Measurements from ENCODE around the gene LCP2.

LCP2 gene

DNA sequence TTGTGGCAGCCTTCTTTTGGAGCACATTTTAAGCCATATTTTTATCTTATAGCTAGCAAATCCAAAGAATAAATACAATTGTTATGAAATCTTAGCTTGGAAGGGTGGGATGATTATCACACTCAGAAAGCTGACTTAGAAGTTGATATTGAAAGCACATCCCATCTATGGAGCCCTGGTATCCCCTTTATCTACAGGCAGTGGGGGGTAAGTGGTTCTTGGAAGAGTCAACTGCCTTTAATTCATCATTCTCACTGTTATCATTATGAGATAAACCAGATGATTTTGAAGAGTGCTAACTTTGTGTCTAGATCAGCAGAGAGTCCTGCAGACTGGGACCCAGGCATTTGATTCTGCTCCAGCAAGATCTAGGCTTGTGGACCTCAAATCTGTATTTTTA, 3.0 kb downstream of the LCP2 start:
- DNase-seq, result no peak

DNA sequence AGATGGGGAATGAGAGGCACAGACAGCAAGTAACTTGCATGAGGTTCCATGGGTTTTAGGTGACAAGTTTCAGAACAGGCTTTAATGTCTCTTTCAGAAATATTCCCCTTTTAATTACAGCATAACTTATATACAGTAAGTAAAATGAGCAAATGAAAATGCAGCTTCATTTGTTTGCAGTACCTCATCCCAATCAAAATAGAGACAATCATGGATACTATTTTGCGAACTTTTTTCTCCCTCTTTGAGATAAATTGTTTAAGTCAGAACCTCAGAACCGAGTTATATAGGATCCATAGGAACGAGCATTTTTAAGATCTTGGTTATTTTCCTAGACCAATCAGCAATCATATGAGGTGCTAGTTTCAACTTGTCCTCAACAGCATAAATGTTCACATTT, 3.5 kb downstream of the LCP2 start:
- no peak for DNase-seq

DNA sequence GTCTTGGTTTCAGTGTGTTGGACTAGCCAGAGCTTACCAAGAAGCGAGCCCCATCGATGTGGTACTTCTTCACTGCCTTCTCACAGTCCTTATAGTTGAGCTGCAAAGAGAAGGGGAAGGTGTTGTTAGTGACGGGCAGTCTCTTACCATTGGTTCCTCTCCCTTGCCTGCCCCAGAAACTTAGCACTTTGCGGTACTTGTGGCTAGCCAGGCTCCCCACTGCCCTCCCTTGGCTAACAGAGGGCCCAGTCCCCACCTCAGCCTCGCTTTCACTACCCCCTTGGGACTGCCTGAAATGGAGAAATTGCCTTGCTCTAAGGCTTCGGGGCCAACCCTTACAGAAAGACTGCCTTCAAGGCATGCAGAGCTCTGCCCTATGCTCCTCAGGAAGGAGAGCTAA, 4.3 kb downstream of the LCP2 start:
- no peak for DNase-seq

DNA sequence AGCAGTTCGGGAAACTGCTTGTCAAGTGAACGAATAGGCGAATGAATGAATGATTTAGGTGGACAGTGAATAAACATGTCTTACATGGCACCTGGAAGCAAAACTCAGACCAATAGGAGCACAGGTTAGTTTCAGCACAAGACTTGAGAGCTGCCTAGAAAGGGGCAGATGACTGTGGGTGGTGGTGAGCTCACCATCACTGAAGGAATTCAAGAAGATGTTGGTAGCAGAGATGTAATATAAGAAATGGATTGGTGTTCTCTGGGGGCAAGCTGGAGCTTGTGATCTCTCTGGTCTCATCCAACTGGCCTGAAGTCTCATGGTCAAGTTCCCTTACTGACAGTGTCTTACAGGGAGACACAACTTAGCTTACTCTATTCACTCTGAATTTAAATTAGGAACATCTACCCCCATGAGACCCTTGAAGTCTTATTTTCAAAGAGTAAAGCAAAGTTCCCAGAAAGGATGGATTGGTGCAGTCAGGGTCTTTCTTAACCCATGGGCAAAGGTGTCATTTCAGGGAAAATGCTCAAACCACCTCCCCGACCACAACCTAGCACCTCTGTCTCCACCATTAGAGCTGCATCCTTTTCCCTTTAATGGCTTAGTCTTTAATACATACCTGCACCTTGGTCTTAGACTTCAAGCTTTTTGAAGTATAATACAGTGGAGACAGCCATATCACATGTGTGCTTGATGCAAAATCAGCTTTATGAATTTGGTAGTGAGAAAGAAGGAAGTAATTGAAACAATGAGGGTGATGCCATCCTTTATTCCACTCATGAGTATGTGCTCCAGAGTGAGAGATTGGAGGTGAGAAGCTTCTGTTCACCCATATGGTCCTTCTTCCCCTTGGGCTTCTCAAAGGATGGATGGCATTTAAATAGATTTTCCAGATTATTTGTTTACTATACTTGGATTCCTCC, 5.1 kb downstream of the LCP2 start:
- DNase-seq, result no peak

DNA sequence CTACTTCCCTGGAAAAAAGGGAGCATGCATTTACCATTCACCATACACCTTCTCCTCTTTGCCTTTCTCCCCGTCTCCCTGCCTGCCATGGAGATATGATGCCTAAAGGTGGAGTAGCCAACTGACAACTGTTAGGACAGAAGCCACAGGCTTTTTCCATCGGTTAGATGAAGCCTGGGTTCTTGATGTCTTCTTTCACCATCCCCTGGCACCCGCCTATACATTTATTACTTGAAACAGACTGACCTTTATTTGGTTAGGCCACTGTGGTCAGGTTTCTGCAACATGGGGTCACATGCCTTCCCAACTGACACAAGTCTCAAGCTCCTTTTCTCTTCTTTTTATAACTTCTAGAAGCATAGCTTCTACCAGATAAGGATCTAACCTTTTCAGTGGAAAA, 7.1 kb downstream of the LCP2 start:
- DNase-seq, result no peak

DNA sequence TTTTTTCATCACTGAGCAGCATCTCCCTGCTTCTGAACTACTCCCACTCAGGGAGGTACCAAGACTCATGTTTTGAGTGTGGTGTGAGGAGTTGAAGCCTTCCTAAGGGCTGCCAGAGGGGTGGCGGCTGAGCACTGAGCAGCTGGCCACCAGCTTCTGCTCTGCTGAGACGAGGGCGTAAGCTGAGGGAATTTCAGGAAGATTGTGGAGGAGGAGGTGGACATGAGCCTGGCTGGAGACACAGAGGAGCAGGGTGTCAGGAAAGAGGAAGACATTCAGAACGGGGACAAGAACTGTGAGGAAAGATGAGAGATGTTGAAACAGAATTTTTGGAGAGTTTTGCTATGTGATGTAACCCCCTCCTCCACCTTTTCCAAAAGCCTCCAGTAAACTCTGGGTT, 7.8 kb downstream of the LCP2 start:
- DNase-seq, result no peak

DNA sequence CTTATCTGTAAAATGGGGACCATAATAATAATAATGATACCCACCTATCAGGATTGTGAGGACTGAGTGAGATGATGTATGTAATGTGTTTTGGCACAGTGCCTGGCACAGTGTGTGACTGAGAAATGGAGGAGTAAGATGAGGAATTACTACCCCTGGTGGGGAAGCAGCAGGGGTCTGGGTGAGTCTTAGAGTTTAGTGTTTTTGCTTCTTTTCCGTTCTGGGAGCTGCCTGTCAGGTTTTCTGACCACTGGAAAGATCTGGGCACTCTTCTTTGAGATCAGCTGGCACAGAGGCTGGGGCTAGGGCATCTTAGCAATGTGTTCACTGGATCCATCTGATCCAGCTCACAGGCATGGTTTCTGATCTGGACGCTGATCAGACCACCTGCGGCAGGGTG, 8.5 kb downstream of the LCP2 start:
- DNase-seq, result no peak

GRCh38 chr5:170288551-170288950, 9.0 kb downstream of the LCP2 start:
- no peak for DNase-seq

GRCh38 chr5:170288151-170288550, 9.4 kb downstream of the LCP2 start:
- no peak for DNase-seq

DNA sequence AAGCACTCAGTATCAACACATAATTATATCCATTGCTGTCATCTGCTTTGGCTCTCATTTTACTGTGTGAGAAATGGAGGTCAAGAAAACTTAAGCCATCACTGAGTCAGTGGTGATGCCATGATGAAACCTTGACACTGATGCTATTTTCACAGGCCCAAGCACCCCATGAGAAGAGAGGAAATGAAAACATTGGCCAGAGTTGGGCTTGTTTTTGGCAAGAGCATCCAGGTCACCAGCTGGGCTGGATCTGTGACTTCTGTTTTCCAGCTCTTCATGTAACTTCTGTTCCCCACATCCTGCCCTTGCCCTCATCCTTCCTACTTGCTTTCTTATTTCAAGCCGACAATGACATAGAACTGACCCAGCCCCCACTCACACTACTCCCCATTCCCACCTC, 10.0 kb downstream of the LCP2 start:
- no peak for DNase-seq

GRCh38 chr5:170286386-170286925, 11.1 kb downstream of the LCP2 start:
- DNase-seq, result no peak

DNA sequence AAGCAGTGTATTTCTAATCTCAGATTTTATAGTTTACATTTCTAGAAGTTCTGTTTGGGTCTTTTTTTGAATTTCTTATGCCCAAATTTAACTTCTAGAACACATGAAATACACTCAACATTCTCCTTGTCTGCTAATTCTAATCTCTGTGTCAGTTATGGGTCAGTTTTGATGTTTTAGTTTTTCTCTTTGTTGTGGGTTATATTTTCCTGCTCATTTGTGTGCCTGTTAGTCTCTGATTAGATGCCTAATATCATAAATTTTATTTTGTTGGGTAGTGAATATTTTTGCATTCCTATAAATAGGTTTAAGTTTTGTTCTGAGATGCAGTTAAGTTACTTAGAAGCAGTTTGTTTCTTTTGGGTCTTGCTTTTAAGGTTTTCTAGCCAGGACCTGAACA, 12.4 kb downstream of the LCP2 start:
- no peak for DNase-seq

- DNase-seq, result no peak
Measured at GRCh38 chr5:170284231-170284630, 13.3 kb downstream of the LCP2 start.

- DNase-seq, result no peak
Measured at GRCh38 chr5:170283296-170283695, 14.3 kb downstream of the LCP2 start.

DNA sequence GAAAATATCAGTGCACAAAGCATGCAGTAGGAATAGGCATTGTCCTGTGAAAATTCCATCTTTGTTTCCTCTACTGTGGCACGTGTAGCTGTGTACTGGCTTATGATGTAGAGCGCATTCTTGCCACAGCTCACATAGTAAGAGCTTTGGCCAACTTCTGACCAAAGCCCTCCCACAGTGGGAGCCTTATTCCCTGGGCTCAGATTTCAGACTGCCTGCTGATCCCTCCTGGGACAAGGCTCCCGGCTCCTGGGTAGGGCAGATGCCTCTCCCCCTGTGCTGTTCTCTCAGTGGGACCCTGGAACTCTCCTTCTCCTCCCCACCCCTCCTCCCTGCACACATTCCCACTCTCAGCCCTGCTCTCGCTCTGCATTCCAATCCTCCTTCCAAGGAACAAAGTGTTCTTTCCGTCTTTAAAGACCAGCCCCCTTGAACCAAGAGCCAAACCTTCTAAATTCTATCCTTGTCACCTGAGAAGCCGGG, 17.5 kb downstream of the LCP2 start:
- DNase-seq, result no peak

GRCh38 chr5:170279459-170279817, 18.1 kb downstream of the LCP2 start:
- no peak for DNase-seq

GRCh38 chr5:170278611-170279458, 18.7 kb downstream of the LCP2 start:
- DNase-seq, result no peak

GRCh38 chr5:170277867-170278281, 19.7 kb downstream of the LCP2 start:
- DNase-seq, result no peak

DNA sequence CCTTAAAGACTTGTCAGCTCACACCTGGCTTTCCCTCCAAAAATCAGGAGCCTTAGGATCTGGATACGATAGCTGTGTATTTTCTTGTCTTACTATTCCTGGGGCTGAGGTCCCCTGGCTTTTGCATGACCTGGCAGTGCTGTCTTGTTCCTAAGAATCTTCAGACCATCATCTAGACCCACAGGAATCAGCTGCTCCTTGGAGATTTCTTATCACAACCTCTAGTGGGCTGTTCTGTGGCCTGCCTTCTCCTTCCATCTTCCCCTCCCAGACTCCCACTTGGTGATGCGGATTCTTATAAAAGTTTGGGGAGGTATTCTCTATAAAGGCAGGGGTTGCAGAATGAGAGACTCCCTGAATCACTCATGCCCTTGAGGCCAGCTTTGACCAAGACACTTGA, 21.4 kb downstream of the LCP2 start:
- DNase-seq, result no peak

DNA sequence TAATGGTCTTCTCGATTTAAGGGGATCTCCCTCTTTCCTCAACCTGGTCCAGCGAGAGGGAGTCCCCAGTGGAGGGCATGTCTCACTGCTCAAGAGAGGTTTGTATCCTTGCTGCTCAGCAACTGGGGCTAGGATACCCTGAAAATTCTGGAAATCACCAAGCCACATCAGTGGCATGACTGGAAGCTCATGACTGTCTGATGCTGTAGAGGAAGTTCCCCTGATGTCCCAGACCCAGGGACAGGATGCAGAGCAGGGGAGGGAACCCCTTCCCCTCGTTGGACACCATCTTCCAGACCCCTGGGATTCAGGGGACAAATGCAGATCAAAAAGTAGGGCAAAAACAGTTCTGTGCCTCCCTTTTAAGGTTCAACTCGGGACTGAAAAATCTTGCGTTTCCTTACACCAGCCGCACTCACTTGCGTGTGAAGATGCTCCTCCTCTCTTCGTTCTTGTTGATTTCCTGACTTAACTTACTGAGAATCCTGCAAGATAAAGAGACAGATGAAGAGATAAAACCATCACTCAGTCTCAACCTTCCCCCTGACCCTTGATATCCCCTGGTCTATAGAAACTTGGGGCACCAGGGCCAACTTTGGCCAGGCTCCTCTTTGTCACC, 22.1 kb downstream of the LCP2 start:
- no peak for DNase-seq

DNA sequence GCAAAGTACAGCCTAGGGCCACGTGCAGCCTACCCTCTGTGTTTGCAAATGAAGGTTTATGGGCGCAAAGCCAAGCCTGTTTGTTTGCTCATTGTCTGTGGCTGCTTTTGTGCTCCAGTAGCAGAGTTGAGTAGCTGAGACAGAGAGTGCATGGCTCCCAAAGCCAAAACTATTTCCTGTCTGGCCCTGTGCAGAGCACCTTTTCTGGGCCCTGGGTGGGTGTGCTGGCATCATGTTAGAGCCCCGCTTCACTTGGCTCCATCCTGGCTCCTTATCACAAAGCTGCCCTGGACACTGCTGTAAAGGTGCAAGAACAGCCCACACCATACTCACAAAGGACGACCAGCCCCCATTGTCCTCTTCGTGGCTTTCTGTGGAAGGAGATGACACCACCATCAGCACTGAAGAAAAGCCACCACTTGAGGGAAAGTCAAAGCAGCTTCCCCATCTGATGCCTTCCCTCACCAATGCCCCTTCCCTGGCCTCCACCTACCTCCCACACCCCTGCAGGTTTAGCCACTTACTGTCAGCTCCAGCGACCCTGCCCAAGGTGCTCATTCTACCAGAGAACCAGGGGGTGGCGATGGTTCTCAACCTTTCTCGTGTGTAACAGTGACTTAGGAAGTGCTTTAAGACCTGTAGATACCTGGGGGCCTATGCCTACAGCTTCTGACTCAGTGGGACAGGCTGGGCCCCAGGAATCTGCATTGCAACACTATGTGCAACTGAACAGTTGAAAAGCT, 23.4 kb downstream of the LCP2 start:
- DNase-seq, result no peak

- no peak for DNase-seq
Measured at GRCh38 chr5:170270293-170271069, 27.1 kb downstream of the LCP2 start.

Data from eye (tissue), 1 donor.